GM15510 (cell line): ENCODE results near the gene ALX3.

ENCODE experiments used
- POLR2A ChIP-seq: IDR thresholded peaks from 3 replicates; pipeline ENCODE4 v1.6.1; 2011; ENCODE audit warnings: borderline replicate concordance; ENCODE audit not compliant: insufficient read length; ENCODE audit errors: extremely low read depth

Gene ALX3

DNA sequence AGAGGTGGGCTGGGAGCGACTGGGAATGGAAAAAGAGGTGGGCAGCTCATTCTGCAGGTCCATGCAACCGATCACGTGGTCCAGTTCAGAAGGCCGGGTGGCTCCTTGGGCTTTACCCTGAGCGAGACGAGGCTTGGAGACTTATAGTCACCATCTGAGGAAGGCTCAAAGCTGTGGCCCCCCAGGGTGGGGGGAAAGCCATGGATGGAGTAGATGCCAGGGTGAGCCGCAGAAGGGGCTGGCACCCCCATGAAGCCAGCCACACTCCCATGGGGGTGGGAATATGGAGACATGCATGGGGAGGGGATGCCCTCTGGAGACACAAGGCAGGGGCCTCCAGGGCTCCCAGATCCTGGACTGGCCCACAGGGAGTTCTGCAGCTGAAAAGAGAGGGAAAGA is 9.8 kb downstream of the ALX3 start:
- no peak for TF ChIP-seq POLR2A

GRCh38 chr1:110060034-110060661 is 10.3 kb downstream of the ALX3 start:
- no peak for TF ChIP-seq POLR2A

- TF ChIP-seq POLR2A = no peak
Measured at GRCh38 chr1:110059133-110059863, 11.2 kb downstream of the ALX3 start.

- TF ChIP-seq POLR2A = no peak
Measured at GRCh38 chr1:110058591-110058990, 11.9 kb downstream of the ALX3 start.

- no peak for TF ChIP-seq POLR2A
Measured at GRCh38 chr1:110057963-110058518, 12.4 kb downstream of the ALX3 start.

- TF ChIP-seq POLR2A = no peak
Measured at GRCh38 chr1:110056776-110057175, 13.7 kb downstream of the ALX3 start.

DNA sequence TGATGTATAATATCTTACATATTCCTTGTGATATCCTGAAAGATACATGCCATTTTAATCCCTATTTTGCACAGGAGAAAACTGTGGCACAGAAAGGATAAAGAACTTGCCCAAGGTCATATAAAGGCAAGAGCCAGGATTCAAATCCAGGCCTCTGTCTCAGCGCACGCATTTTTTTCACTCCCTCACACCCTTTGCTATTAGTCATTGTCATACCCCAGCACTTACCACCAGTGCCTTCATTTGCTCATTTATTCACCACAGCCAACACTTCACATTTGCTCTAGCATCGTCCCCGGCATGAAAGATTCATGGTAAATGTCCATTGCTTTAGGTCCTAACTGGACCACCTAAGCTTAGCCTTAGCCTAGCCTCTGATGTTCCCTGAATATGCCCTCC is 14.2 kb downstream of the ALX3 start:
- no peak for TF ChIP-seq POLR2A

- TF ChIP-seq POLR2A = no peak
Measured at GRCh38 chr1:110055493-110056284, 14.8 kb downstream of the ALX3 start.

GRCh38 chr1:110053552-110054428 is 16.7 kb downstream of the ALX3 start:
- no peak for TF ChIP-seq POLR2A

DNA sequence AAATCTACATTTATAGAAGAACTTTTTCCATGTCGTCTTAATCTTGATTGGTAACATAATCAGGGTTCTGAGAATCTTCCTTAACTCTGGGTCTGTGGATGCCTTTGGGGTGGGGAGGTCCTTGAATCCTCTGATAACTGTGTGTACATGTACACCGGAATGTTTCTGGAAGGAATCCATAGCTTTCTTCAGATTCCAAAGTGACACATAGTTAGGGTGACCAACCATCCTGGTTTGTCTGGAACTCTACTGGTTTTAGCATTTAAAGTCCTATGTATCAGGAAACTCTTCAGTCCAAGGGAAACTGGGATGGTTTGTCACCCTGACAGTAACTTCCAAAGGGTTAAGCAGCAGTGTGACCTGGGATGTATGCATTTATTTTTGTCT is 19.2 kb downstream of the ALX3 start:
- no peak for TF ChIP-seq POLR2A

- TF ChIP-seq POLR2A = no peak
Measured at GRCh38 chr1:110050602-110051261, 19.7 kb downstream of the ALX3 start.

DNA sequence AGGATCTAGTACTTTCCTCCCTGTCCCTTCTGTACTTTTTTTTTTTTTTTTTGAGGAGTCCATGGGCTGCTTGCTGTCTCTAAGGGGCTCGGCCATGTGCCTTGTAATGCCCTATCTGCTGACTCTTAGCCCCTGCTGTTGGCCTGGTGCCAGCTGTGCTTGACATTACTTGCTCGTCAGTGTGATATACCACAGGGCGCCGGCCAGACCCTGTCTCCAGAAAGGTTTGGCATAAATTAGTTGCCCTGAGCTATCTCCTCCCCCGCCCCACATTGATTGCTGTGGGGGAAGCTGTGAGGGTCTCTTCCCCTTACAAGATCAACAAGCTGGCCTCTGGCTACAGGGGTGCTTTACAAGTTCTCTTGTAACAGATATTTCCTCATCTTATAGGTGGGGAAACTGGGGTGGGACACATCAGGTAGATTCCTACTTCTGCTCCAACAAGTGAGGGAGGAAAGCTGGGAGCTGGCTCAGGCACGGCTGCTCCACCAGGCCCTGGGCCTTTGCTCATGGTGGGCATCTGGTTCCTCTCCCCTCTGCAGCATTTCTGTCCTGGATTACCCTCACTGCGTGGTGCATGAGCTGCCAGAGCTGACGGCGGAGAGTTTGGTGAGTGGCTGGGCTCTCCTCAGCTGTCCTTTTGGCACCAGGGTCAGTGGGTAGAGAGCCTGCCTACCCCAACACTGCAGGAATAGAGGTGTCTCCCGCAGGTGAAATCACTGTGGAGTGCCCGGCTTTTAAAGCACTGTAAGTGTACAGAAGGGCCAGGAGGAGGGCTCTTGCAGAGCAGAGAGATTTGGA is 20.5 kb downstream of the ALX3 start:
- no peak for TF ChIP-seq POLR2A
